SK-N-MC (cell line): ENCODE results near the gene LEPROT.

Experiments used
- EZH2 ChIP-seq: fragments of 200-600 bp; sonication (generic); IDR thresholded peaks from one replicate; pipeline ENCODE4 v1.6.1; 2017; ENCODE audit warnings: antibody characterized with exemption
- FOXP2 ChIP-seq: optimal IDR thresholded peaks from 2 replicates; pipeline ENCODE3; 2011; ENCODE audit warnings: mild to moderate bottlenecking, moderate library complexity; ENCODE audit not compliant: insufficient read depth; ENCODE audit errors: extremely low read length, control extremely low read depth
- POLR2AphosphoS5 ChIP-seq: IDR thresholded peaks from 2 replicates; pipeline ENCODE4 v1.6.1; 2012; ENCODE audit warnings: mild to moderate bottlenecking, low read depth, low read length, borderline replicate concordance

GRCh38 chr1:65432918-65433317, 12.4 kb downstream of the LEPROT start:
- TF ChIP-seq POLR2AphosphoS5 = no peak
- no peak for TF ChIP-seq EZH2
- TF ChIP-seq FOXP2 = no peak
